WTC11 (cell line): ENCODE data around the gene TOMM20L.

ENCODE experiments used
- ELF4 ChIP-seq: sonication (generic); formaldehyde crosslinking; IDR thresholded peaks from 2 replicates; pipeline ENCODE4 v1.8.1; 2022; ENCODE audit warnings: low read depth, mild to moderate bottlenecking, moderate library complexity, missing genetic modification reagents
- ESRRA ChIP-seq: sonication (generic); formaldehyde crosslinking; IDR thresholded peaks from 2 replicates; pipeline ENCODE4 v1.8.1; 2022; ENCODE audit warnings: mild to moderate bottlenecking, missing genetic modification reagents, borderline replicate concordance
- NFYB ChIP-seq: sonication (generic); formaldehyde crosslinking; conservative IDR thresholded peaks from 2 replicates; pipeline ENCODE4 v1.8.0; 2022; ENCODE audit warnings: low read depth, missing genetic modification reagents
- ZNF232 ChIP-seq: sonication (generic); formaldehyde crosslinking; IDR thresholded peaks from 2 replicates; pipeline ENCODE4 v1.8.0; 2022; ENCODE audit warnings: mild to moderate bottlenecking, missing genetic modification reagents
- TF ChIP-seq, protein P1 (sequence below): fragments of 200-600 bp; IDR thresholded peaks from 2 replicates; pipeline ENCODE4 v1.8.0; 2022; ENCODE audit warnings: antibody characterized with exemption
- TF ChIP-seq, protein P2 (sequence below): sonication (generic); formaldehyde crosslinking; IDR thresholded peaks from 2 replicates; pipeline ENCODE4 v1.8.0; 2022; ENCODE audit warnings: mild to moderate bottlenecking, missing genetic modification reagents
- TF ChIP-seq, protein P3 (sequence below): sonication (generic); formaldehyde crosslinking; IDR thresholded peaks from 2 replicates; pipeline ENCODE4 v1.8.1; 2023; ENCODE audit warnings: mild to moderate bottlenecking, missing genetic modification reagents

DNA sequence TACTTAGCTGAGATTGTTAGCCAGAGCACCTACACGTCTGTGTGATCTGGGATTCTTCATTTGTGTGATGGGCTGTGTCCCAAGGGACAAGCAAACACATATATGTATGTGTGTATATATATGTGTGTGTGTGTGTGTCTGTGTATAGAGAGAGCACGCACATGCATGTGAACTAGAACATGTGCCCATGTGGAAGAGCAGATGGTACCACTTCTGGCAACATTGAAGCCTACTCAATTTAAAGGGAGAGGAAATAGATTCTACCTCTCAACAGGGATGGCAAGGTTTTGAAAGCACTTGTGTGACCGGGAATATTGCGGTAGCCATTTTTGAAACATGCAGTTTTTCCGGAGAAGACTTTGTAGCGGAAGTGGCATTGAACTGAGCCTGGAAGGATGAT, 1.4 kb downstream of the TOMM20L start:
- TF ChIP-seq, protein P1, sequence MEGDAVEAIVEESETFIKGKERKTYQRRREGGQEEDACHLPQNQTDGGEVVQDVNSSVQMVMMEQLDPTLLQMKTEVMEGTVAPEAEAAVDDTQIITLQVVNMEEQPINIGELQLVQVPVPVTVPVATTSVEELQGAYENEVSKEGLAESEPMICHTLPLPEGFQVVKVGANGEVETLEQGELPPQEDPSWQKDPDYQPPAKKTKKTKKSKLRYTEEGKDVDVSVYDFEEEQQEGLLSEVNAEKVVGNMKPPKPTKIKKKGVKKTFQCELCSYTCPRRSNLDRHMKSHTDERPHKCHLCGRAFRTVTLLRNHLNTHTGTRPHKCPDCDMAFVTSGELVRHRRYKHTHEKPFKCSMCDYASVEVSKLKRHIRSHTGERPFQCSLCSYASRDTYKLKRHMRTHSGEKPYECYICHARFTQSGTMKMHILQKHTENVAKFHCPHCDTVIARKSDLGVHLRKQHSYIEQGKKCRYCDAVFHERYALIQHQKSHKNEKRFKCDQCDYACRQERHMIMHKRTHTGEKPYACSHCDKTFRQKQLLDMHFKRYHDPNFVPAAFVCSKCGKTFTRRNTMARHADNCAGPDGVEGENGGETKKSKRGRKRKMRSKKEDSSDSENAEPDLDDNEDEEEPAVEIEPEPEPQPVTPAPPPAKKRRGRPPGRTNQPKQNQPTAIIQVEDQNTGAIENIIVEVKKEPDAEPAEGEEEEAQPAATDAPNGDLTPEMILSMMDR: no peak
- TF ChIP-seq, protein P2, sequence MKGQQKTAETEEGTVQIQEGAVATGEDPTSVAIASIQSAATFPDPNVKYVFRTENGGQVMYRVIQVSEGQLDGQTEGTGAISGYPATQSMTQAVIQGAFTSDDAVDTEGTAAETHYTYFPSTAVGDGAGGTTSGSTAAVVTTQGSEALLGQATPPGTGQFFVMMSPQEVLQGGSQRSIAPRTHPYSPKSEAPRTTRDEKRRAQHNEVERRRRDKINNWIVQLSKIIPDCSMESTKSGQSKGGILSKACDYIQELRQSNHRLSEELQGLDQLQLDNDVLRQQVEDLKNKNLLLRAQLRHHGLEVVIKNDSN (CRISPR knock-in tag): no peak
- no peak for TF ChIP-seq NFYB (CRISPR knock-in tag)
- no peak for TF ChIP-seq ELF4 (CRISPR knock-in tag)
- no peak for TF ChIP-seq ESRRA (CRISPR knock-in tag)
- TF ChIP-seq, protein P3, sequence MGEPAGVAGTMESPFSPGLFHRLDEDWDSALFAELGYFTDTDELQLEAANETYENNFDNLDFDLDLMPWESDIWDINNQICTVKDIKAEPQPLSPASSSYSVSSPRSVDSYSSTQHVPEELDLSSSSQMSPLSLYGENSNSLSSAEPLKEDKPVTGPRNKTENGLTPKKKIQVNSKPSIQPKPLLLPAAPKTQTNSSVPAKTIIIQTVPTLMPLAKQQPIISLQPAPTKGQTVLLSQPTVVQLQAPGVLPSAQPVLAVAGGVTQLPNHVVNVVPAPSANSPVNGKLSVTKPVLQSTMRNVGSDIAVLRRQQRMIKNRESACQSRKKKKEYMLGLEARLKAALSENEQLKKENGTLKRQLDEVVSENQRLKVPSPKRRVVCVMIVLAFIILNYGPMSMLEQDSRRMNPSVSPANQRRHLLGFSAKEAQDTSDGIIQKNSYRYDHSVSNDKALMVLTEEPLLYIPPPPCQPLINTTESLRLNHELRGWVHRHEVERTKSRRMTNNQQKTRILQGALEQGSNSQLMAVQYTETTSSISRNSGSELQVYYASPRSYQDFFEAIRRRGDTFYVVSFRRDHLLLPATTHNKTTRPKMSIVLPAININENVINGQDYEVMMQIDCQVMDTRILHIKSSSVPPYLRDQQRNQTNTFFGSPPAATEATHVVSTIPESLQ (CRISPR knock-in tag): no peak
- TF ChIP-seq ZNF232 (CRISPR knock-in tag): no peak
